BLaER1 (cell line): ENCODE measurements around the gene SLCO2A1.
A peak's percentile ranks its signal among the peaks of the same experiment; 100 is the strongest.

Experiments
- H3K27ac ChIP-seq: shearing (Covaris generic); formaldehyde crosslinking; 2 replicates; pipeline ENCODE4 v1.8.1; 2022
- H3K27me3 ChIP-seq: shearing (Covaris generic); formaldehyde crosslinking; 2 replicates; pipeline ENCODE4 v1.8.1; 2022
- H3K36me3 ChIP-seq: shearing (Covaris generic); formaldehyde crosslinking; 2 replicates; pipeline ENCODE4 v1.8.1; 2022
- H3K4me1 ChIP-seq: shearing (Covaris generic); formaldehyde crosslinking; 2 replicates; pipeline ENCODE4 v1.8.1; 2022
- H3K4me2 ChIP-seq: shearing (Covaris generic); formaldehyde crosslinking; 2 replicates; pipeline ENCODE4 v1.8.1; 2022
- H3K4me3 ChIP-seq: shearing (Covaris generic); formaldehyde crosslinking; 2 replicates; pipeline ENCODE4 v1.8.1; 2022
- H3K9ac ChIP-seq: shearing (Covaris generic); formaldehyde crosslinking; 2 replicates; pipeline ENCODE4 v1.8.1; 2022
- H3K9me3 ChIP-seq: shearing (Covaris generic); formaldehyde crosslinking; 2 replicates; pipeline ENCODE4 v1.8.1; 2022
- H4K20me1 ChIP-seq: shearing (Covaris generic); formaldehyde crosslinking; 2 replicates; pipeline ENCODE4 v1.8.1; 2022
- Cebpa-rat ChIP-seq: shearing (Covaris generic); IDR thresholded peaks from 2 replicates; pipeline ENCODE4 v1.8.1; 2022

The SLCO2A1 gene

GRCh38 chr3:134036291-134036690 lies 6.6 kb upstream of the SLCO2A1 start:
- Histone ChIP-seq H3K4me1 (no peaks in the 10 kb centered on the region), H3K4me3 (no peak overlapping the region), H3K27ac (no peak overlapping the region), H4K20me1 (no peaks in the 10 kb centered on the region), H3K27me3 (peaks cover 4% of the 10 kb centered on the region), H3K9ac (no peak overlapping the region), H3K4me2 (no peak overlapping the region), H3K36me3 (no peaks in the 10 kb centered on the region), H3K9me3 (no peaks in the 10 kb centered on the region; the same call in 1 of the 2 replicates)
- no peak for TF ChIP-seq Cebpa-rat

- H4K20me1 ChIP-seq: no peaks in the 10 kb centered on the region
- no peak overlapping the region for H3K9ac ChIP-seq
- H3K4me2 ChIP-seq: no peak overlapping the region
- no peaks in the 10 kb centered on the region; the same call in 1 of the 2 replicates for H3K9me3 ChIP-seq
- H3K27ac ChIP-seq: no peak overlapping the region
- no peaks in the 10 kb centered on the region for H3K36me3 ChIP-seq
- no peak overlapping the region for H3K4me3 ChIP-seq
- no peak for TF ChIP-seq Cebpa-rat
- no peaks in the 10 kb centered on the region for H3K4me1 ChIP-seq
- H3K27me3 ChIP-seq: peaks cover 9% of the 10 kb centered on the region
Observed at GRCh38 chr3:134035836-134036235, 6.1 kb upstream of the SLCO2A1 start.

DNA sequence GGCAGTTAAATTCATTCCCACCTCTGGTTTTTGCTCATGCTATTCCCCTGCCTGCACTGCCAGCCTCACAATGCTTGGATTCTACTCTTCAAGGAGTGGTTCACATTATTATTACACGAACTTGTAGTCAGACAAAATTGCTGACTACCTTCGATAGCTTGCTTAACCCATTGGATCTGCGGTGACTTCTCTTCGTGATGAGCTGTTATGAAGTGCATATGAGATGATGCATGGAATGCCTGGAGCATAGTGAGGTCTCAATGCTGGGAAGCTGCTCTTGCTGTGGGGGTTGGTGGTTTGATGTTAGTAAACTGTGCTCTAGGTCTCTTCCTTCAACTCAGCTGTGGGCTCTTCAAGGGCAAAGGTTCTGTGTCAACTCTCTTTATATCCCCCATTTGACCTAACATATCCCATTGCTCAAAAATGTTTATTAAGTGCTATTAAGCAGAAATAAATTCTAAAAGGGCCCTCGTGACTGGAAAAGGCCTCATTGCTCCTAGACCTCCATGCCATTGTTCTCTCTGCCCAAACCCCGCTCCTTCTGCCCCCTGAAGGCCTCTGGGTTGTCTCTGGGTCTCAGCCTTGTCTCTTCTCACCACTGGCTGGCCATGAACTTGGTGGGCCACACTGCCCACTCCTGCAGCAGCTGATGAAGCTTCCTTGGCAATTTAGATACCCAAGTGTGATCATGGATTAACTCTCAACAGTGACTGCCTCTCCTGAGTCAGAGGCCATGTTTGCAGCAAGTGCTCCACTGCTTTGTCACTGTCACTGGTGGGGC lies 4.5 kb upstream of the SLCO2A1 start:
- Histone ChIP-seq H3K4me1 (no peaks in the 10 kb centered on the region), H3K4me2 (no peak overlapping the region), H3K36me3 (no peaks in the 10 kb centered on the region), H3K27me3 (peaks cover 25% of the 10 kb centered on the region), H4K20me1 (no peaks in the 10 kb centered on the region), H3K9me3 (peaks cover 6% of the 10 kb centered on the region), H3K4me3 (no peak overlapping the region), H3K27ac (no peak overlapping the region), H3K9ac (no peak overlapping the region)
- no peak for TF ChIP-seq Cebpa-rat

GRCh38 chr3:134033315-134033996 lies 3.7 kb upstream of the SLCO2A1 start:
- H3K27me3 ChIP-seq: peaks cover 32% of the 10 kb centered on the region

GRCh38 chr3:134031348-134031915 lies 1.7 kb upstream of the SLCO2A1 start:
- no peak for TF ChIP-seq Cebpa-rat
- Histone ChIP-seq H3K36me3 (no peaks in the 10 kb centered on the region), H3K27ac (no peak overlapping the region), H3K4me1 (no peaks in the 10 kb centered on the region), H3K9ac (no peak overlapping the region), H3K9me3 (peaks cover 18% of the 10 kb centered on the region), H3K4me2 (no peak overlapping the region), H3K4me3 (no peak overlapping the region), H4K20me1 (no peaks in the 10 kb centered on the region), H3K27me3 (peaks cover 44% of the 10 kb centered on the region)

More at GRCh38 chr3:134033315-134033996, 3.7 kb upstream of the SLCO2A1 start:
- no peak overlapping the region for H3K27ac ChIP-seq
- no peaks in the 10 kb centered on the region for H3K4me1 ChIP-seq
- H3K9ac ChIP-seq: no peak overlapping the region
- H3K9me3 ChIP-seq: peaks cover 13% of the 10 kb centered on the region
- no peak overlapping the region for H3K4me3 ChIP-seq
- H3K4me2 ChIP-seq: no peak overlapping the region
- H4K20me1 ChIP-seq: no peaks in the 10 kb centered on the region
- H3K36me3 ChIP-seq: no peaks in the 10 kb centered on the region
- TF ChIP-seq Cebpa-rat: no peak

DNA sequence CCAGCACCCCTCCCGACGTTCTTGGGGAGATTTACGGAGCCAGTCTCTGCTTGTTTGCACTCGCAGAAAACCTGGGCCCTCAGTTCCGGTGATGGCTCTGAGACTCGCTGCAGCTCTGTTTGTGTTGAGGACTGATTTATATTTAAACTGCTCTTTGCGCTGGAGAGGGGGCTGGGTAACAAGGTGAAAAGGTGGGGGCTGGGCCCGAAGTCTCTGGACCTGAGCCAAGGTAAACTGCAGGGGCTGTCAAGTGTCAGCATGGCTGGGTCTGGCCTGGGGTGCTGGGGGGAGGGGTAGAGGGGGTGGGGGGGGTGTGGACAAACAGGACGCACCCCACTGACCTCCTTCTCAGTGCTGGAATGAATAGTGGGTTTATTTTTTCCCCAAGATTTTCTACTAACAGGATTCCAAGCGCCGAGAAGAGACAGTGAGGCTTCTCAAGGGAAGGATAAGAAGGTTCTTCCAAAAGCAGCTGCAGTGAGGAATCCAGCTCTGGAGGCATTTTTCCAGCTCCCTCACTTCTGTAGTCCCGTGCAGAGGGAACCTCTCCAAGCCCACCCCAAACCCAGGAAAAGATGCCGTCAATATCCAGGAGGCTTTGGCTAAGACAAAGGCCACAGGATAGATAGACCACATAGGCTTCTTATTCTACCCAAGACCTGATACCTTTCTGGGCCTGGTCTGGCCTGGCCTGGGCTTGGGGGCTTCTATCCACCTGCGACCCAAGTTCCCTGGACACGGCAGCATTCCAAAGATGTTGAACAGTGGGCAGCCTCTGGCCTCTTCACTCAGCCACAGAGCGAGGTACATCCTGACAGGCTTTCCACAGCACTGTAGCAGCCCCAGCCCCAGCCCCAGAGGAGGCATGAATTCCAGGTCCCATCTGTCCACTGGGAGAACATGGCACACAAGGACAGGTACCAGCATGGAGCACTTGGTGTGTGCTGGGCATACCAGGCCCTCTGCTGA lies 938 bp upstream of the SLCO2A1 start:
- Histone ChIP-seq H3K9ac (no peak overlapping the region), H3K27ac (no peak overlapping the region), H3K36me3 (no peaks in the 10 kb centered on the region), H3K9me3 (peaks cover 18% of the 10 kb centered on the region), H3K4me1 (no peaks in the 10 kb centered on the region), H3K4me2 (peak overlapping the region; percentile 59), H3K27me3 (peaks cover 44% of the 10 kb centered on the region), H4K20me1 (no peaks in the 10 kb centered on the region), H3K4me3 (no peak overlapping the region)
- no peak for TF ChIP-seq Cebpa-rat

DNA sequence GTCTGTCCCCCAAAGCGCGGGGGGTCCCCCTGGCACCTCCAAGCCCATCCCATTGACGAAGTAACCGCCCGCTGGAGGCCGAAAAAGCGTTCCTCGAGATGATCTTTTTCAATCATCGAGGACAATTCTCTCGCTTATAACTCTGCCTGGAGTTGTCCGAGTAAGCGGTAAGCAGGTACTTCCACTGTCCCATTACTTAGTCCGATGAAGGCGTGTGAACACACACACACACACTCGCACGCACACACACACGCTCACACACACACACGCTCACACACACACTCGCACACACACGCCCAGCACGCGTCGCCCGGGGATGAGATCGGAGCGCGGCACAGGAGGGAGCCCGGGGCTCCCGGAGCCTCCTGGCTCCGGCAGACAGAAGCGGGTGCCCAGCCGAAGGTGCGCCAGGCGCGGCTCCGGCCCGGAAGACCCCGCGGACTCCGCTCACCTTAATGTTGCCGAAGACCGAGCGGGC lies 430 bp downstream of the SLCO2A1 start:
- Histone ChIP-seq H3K36me3 (no peaks in the 10 kb centered on the region), H3K9me3 (peaks cover 18% of the 10 kb centered on the region), H3K4me3 (peak overlapping the region; percentile 46; the same call in 1 of the 2 replicates), H3K27ac (no peak overlapping the region), H4K20me1 (no peaks in the 10 kb centered on the region), H3K4me2 (peak overlapping the region; percentile 59), H3K9ac (no peak overlapping the region), H3K4me1 (no peaks in the 10 kb centered on the region), H3K27me3 (peaks cover 44% of the 10 kb centered on the region)
- no peak for TF ChIP-seq Cebpa-rat

- no peaks in the 10 kb centered on the region for H4K20me1 ChIP-seq
- no peak overlapping the region for H3K27ac ChIP-seq
- no peak overlapping the region for H3K4me2 ChIP-seq
- peaks cover 44% of the 10 kb centered on the region for H3K27me3 ChIP-seq
- no peak overlapping the region for H3K4me3 ChIP-seq
- H3K4me1 ChIP-seq: no peaks in the 10 kb centered on the region
- H3K9ac ChIP-seq: no peak overlapping the region
- H3K36me3 ChIP-seq: no peaks in the 10 kb centered on the region
- no peak for TF ChIP-seq Cebpa-rat
- peaks cover 18% of the 10 kb centered on the region for H3K9me3 ChIP-seq
Observed at GRCh38 chr3:134028486-134029255, 1.1 kb downstream of the SLCO2A1 start.

- H3K9me3 ChIP-seq: peaks cover 18% of the 10 kb centered on the region
- H4K20me1 ChIP-seq: no peaks in the 10 kb centered on the region
- no peak overlapping the region for H3K27ac ChIP-seq
- no peak for TF ChIP-seq Cebpa-rat
- peaks cover 44% of the 10 kb centered on the region for H3K27me3 ChIP-seq
- no peaks in the 10 kb centered on the region for H3K36me3 ChIP-seq
- no peaks in the 10 kb centered on the region for H3K4me1 ChIP-seq
- H3K4me3 ChIP-seq: no peak overlapping the region
- H3K9ac ChIP-seq: no peak overlapping the region
- no peak overlapping the region for H3K4me2 ChIP-seq
Observed at GRCh38 chr3:134027631-134028030, 2.1 kb downstream of the SLCO2A1 start.
